CD4-positive, CD25-positive, alpha-beta regulatory T cell (primary cell): ENCODE results near the gene NRBP1. TPM values are rescaled to one million over a fixed set of nuclear protein-coding genes. Genes with fewer than 3 reads are reported as not detected.
A peak's percentile ranks its signal among the peaks of the same experiment; 100 is the strongest.

ENCODE experiments used
- ATAC-seq, 2 donors: fragments of 150-1000 bp; cut with Tn5 transposase; one replicate each; pipeline ENCODE4 v1.10.0; 2021; ENCODE audit warnings: low read depth in 2 of 2, moderate number of reproducible peaks in 2 of 2, moderate library complexity in 1 of 2
- DNase-seq, 3 donors: peaks; one replicate each; pipeline versions ENCODE4 v3.0.0 to v3.0.0-alpha.2; 2012 to 2022; ENCODE audit warnings: mixed read lengths in 1 of 3
- H3K27ac ChIP-seq: one replicate; pipeline ENCODE4 v1.7.0; 2013; ENCODE audit warnings: mild to moderate bottlenecking, low read length; ENCODE audit not compliant: insufficient read depth, poor library complexity, severe bottlenecking
- H3K27me3 ChIP-seq: one replicate; pipeline ENCODE4 v1.7.0; 2013; ENCODE audit warnings: low read length; ENCODE audit not compliant: control insufficient read depth, insufficient read depth
- H3K36me3 ChIP-seq: one replicate; pipeline ENCODE4 v1.7.0; 2013; ENCODE audit warnings: mild to moderate bottlenecking, low read length, moderate library complexity; ENCODE audit not compliant: control insufficient read depth, insufficient read depth
- H3K4me1 ChIP-seq: 2 replicates; pipeline ENCODE4 v1.7.0; 2013; ENCODE audit warnings: mild to moderate bottlenecking, low read length; ENCODE audit not compliant: insufficient read depth, control insufficient read depth, poor library complexity, severe bottlenecking
- H3K4me3 ChIP-seq: one replicate; pipeline ENCODE4 v1.7.0; 2013; ENCODE audit warnings: low read depth, mild to moderate bottlenecking, low read length, moderate library complexity
- H3K9me3 ChIP-seq, 2 experiments: 1 replicate in 1 of 2; 2 replicates in 1 of 2; pipeline ENCODE4 v1.7.0; 2013; ENCODE audit warnings: low read length in 2 of 2, mild to moderate bottlenecking in 1 of 2, moderate library complexity in 1 of 2; ENCODE audit not compliant: control insufficient read depth in 2 of 2
- H3K27ac Mint-ChIP-seq, 3 donors: one replicate each; pipeline ENCODE4 v1.8.0; 2020 to 2022; ENCODE audit warnings: mild to moderate bottlenecking in 3 of 3, mixed read lengths in 3 of 3, moderate library complexity in 2 of 3
- H3K27me3 Mint-ChIP-seq: one replicate; pipeline ENCODE4 v1.8.0; 2022; ENCODE audit warnings: mild to moderate bottlenecking, mixed read lengths
- H3K36me3 Mint-ChIP-seq: one replicate; pipeline ENCODE4 v1.8.0; 2020; ENCODE audit warnings: mixed read lengths
- H3K4me1 Mint-ChIP-seq, 4 donors: one replicate each; pipeline ENCODE4 v1.8.0; 2020 to 2022; ENCODE audit warnings: mixed read lengths in 4 of 4, mild to moderate bottlenecking in 1 of 4
- H3K4me3 Mint-ChIP-seq, 4 donors: one replicate each; pipeline ENCODE4 v1.8.0; 2020 to 2022; ENCODE audit warnings: mild to moderate bottlenecking in 4 of 4, mixed read lengths in 4 of 4, moderate library complexity in 3 of 4
- H3K9me3 Mint-ChIP-seq, 7 donors: one replicate each; pipeline ENCODE4 v1.8.0; 2020 to 2022; ENCODE audit warnings: mixed read lengths in 7 of 7, mild to moderate bottlenecking in 3 of 7, moderate library complexity in 2 of 7
- polyA plus RNA-seq, 4 donors: library from polyadenylated mRNA; unstranded; fragments of 300-500 nt; fragmentation: Illumina TruSeq; gene quantifications; one replicate each; pipeline ENCODE4 v1.2.3, GENCODE V29; 2021
- total RNA-seq: library from RNA; stranded (reverse); gene quantifications from one replicate; pipeline ENCODE4 v1.2.3, GENCODE V29; 2022

The NRBP1 gene
- total and polyA plus RNA-seq, 5 donors from 2014 or later: 87.1 to 182 (median 114) TPM

- Mint-ChIP-seq H3K4me3 (peak overlapping the region; percentile 71 to 87 (median 80)), H3K27ac (peak overlapping the region; percentile 99), H3K27me3 (no peaks in the 10 kb centered on the region), H3K9me3 (no peaks in the 10 kb centered on the region), H3K4me1 (peaks cover 14 to 51% (median 33%) of the 10 kb centered on the region in 4 donors), H3K36me3 (peaks cover 12% of the 10 kb centered on the region)
- peak; percentile 17 to 88 (median 85) for DNase-seq
- Histone ChIP-seq H3K27ac (peak overlapping the region; percentile 87), H3K4me1 (peaks cover 29% of the 10 kb centered on the region), H3K27me3 (no peaks in the 10 kb centered on the region), H3K9me3 (no peaks in the 10 kb centered on the region), H3K4me3 (peak overlapping the region; percentile 73), H3K36me3 (peaks cover 4% of the 10 kb centered on the region)
- ATAC-seq: peak; percentile 78
These were observed 37.4 kb upstream of the NRBP1 start for GRCh38 chr2:27390822-27391679.

- Histone ChIP-seq H3K27ac (no peak overlapping the region), H3K27me3 (no peaks in the 10 kb centered on the region), H3K4me3 (no peak overlapping the region), H3K4me1 (peaks cover 29% of the 10 kb centered on the region), H3K36me3 (no peaks in the 10 kb centered on the region), H3K9me3 (no peaks in the 10 kb centered on the region)
- H3K4me1 Mint-ChIP-seq: peaks cover 27 to 63% (median 45%) of the 10 kb centered on the region in 4 donors
- H3K27me3 Mint-ChIP-seq: no peaks in the 10 kb centered on the region
- peaks cover 19% of the 10 kb centered on the region for H3K36me3 Mint-ChIP-seq
- H3K9me3 Mint-ChIP-seq: no peaks in the 10 kb centered on the region
- DNase-seq (no peak), ATAC-seq (no peak)
- peak overlapping the region in 1 of 4 donors; percentile 30 for H3K4me3 Mint-ChIP-seq
- peak overlapping the region in 2 of 3 donors; percentile 82 to 99 for H3K27ac Mint-ChIP-seq
These were observed 35.2 kb upstream of the NRBP1 start for GRCh38 chr2:27393225-27393624.

GRCh38 chr2:27398962-27399361 is 29.5 kb upstream of the NRBP1 start:
- Histone ChIP-seq H3K27ac (no peak overlapping the region), H3K36me3 (peaks cover 12% of the 10 kb centered on the region), H3K4me1 (peaks cover 18% of the 10 kb centered on the region), H3K4me3 (no peak overlapping the region), H3K27me3 (no peaks in the 10 kb centered on the region), H3K9me3 (no peaks in the 10 kb centered on the region)
- ATAC-seq (no peak), DNase-seq (no peak)
- H3K36me3 Mint-ChIP-seq: peaks cover 14% of the 10 kb centered on the region
- no peaks in the 10 kb centered on the region for H3K27me3 Mint-ChIP-seq
- peaks cover 32 to 69% (median 48%) of the 10 kb centered on the region in 4 donors for H3K4me1 Mint-ChIP-seq
- H3K4me3 Mint-ChIP-seq: peak overlapping the region in 3 of 4 donors; percentile 31 to 79 (median 33)
- H3K9me3 Mint-ChIP-seq: no peaks in the 10 kb centered on the region
- H3K27ac Mint-ChIP-seq: peak overlapping the region; percentile 52 to 74 (median 71)

- peak overlapping the region; percentile 26 for H3K4me3 ChIP-seq
- ATAC-seq (no peak), DNase-seq (no peak)
- peaks cover 14% of the 10 kb centered on the region for H3K36me3 ChIP-seq
- no peaks in the 10 kb centered on the region for H3K27me3 Mint-ChIP-seq
- H3K4me1 ChIP-seq: peaks cover 22% of the 10 kb centered on the region
- peak overlapping the region in 2 of 3 donors; percentile 27 to 57 for H3K27ac Mint-ChIP-seq
- H3K27ac ChIP-seq: no peak overlapping the region
- H3K4me1 Mint-ChIP-seq: peaks cover 33 to 73% (median 52%) of the 10 kb centered on the region in 4 donors
- no peaks in the 10 kb centered on the region for H3K9me3 ChIP-seq
- H3K4me3 Mint-ChIP-seq: peak overlapping the region in 2 of 4 donors; percentile 47 to 90
- no peaks in the 10 kb centered on the region for H3K9me3 Mint-ChIP-seq
- peaks cover 14% of the 10 kb centered on the region for H3K36me3 Mint-ChIP-seq
- no peaks in the 10 kb centered on the region for H3K27me3 ChIP-seq
These were observed 27.9 kb upstream of the NRBP1 start for GRCh38 chr2:27400348-27401135.

- peak overlapping the region; percentile 86 for H3K4me3 ChIP-seq
- peaks cover 5% of the 10 kb centered on the region for H3K36me3 ChIP-seq
- H3K9me3 ChIP-seq: no peaks in the 10 kb centered on the region
- peaks cover 51% of the 10 kb centered on the region for H3K4me1 ChIP-seq
- Mint-ChIP-seq H3K27ac (peak overlapping the region; percentile 79 to 95 (median 87)), H3K27me3 (peaks cover 5% of the 10 kb centered on the region), H3K4me1 (peaks cover 23 to 60% (median 38%) of the 10 kb centered on the region in 4 donors), H3K36me3 (peaks cover 7% of the 10 kb centered on the region), H3K9me3 (peaks cover 0 to 4% (median 0%) of the 10 kb centered on the region in 7 donors), H3K4me3 (peak overlapping the region; percentile 86 to 95 (median 92))
- H3K27ac ChIP-seq: peak overlapping the region; percentile 82
- no peak for ATAC-seq
- H3K27me3 ChIP-seq: no peaks in the 10 kb centered on the region
- no peak for DNase-seq
These were observed 20.5 kb upstream of the NRBP1 start for GRCh38 chr2:27407798-27408491.

- DNase-seq: no peak
- Histone ChIP-seq H3K9me3 (no peaks in the 10 kb centered on the region), H3K27ac (peak overlapping the region; percentile 82), H3K36me3 (peaks cover 4% of the 10 kb centered on the region), H3K27me3 (no peaks in the 10 kb centered on the region), H3K4me1 (peaks cover 43% of the 10 kb centered on the region), H3K4me3 (peak overlapping the region; percentile 86)
- Mint-ChIP-seq H3K27ac (peak overlapping the region; percentile 79 to 95 (median 87)), H3K27me3 (peaks cover 5% of the 10 kb centered on the region), H3K36me3 (peaks cover 7% of the 10 kb centered on the region), H3K4me1 (peaks cover 18 to 53% (median 33%) of the 10 kb centered on the region in 4 donors), H3K9me3 (peaks cover 0 to 4% (median 0%) of the 10 kb centered on the region in 7 donors), H3K4me3 (peak overlapping the region; percentile 86 to 95 (median 92))
- ATAC-seq: no peak
These were observed 19.7 kb upstream of the NRBP1 start for GRCh38 chr2:27408601-27409320.
